Endothelial cell (in vitro differentiated cells): ENCODE results near the gene CACNA1B. TPM values are rescaled to one million over a fixed set of nuclear protein-coding genes. Genes with fewer than 3 reads are reported as not detected.

Experiments
- DNase-seq: peaks from one replicate; pipeline ENCODE4 v3.0.0; 2021; ENCODE audit warnings: low spot score
- H3K27ac Mint-ChIP-seq: one replicate; pipeline ENCODE4 v1.8.0; 2021; ENCODE audit warnings: mixed read lengths, inconsistent platforms; ENCODE audit not compliant: unreplicated experiment
- H3K27me3 Mint-ChIP-seq: one replicate; pipeline ENCODE4 v1.8.0; 2021; ENCODE audit warnings: mild to moderate bottlenecking, moderate library complexity, mixed read lengths, inconsistent platforms; ENCODE audit not compliant: unreplicated experiment
- H3K36me3 Mint-ChIP-seq: one replicate; pipeline ENCODE4 v1.8.0; 2021; ENCODE audit warnings: mild to moderate bottlenecking, low read depth, mixed read lengths, inconsistent platforms; ENCODE audit not compliant: unreplicated experiment
- H3K4me1 Mint-ChIP-seq: one replicate; pipeline ENCODE4 v1.8.0; 2021; ENCODE audit warnings: mild to moderate bottlenecking, mixed read lengths, inconsistent platforms; ENCODE audit not compliant: unreplicated experiment
- H3K4me3 Mint-ChIP-seq: one replicate; pipeline ENCODE4 v1.8.0; 2021; ENCODE audit warnings: mild to moderate bottlenecking, mixed read lengths, inconsistent platforms; ENCODE audit not compliant: unreplicated experiment
- H3K9me3 Mint-ChIP-seq: one replicate; pipeline ENCODE4 v1.8.0; 2021; ENCODE audit warnings: mixed read lengths, inconsistent platforms; ENCODE audit not compliant: unreplicated experiment
- CTCF ChIP-seq: fragments of 200-600 bp; sonication (generic); IDR thresholded peaks from one replicate; pipeline ENCODE4 v1.5.0; 2021; ENCODE audit warnings: antibody characterized with exemption; ENCODE audit not compliant: unreplicated experiment
- total RNA-seq: library from RNA; stranded (reverse); fragmentation: NEBNext Ultra II Directional; extraction: Animal tissue kit (Norgen Biotek cat#: 25700); gene quantifications from one replicate; pipeline ENCODE4 v1.2.1, GENCODE V29; 2021; ENCODE audit not compliant: unreplicated experiment

Gene CACNA1B
- total RNA-seq, 1 donor from 2014 or later = 2.0 TPM

- Mint-ChIP-seq H3K4me1 (no peaks in the 10 kb centered on the region), H3K36me3 (peaks cover 3% of the 10 kb centered on the region), H3K27me3 (no peaks in the 10 kb centered on the region), H3K4me3 (no peak overlapping the region), H3K9me3 (no peaks in the 10 kb centered on the region), H3K27ac (no peak overlapping the region)
- no peak for TF ChIP-seq CTCF
- no peak for DNase-seq
Observed at GRCh38 chr9:137900584-137901310, 23.2 kb downstream of the CACNA1B start.

GRCh38 chr9:137902646-137903045, 25.1 kb downstream of the CACNA1B start:
- no peak for DNase-seq
- H3K9me3 Mint-ChIP-seq = no peaks in the 10 kb centered on the region
- no peaks in the 10 kb centered on the region for H3K27me3 Mint-ChIP-seq
- TF ChIP-seq CTCF = no peak
- H3K27ac Mint-ChIP-seq = no peak overlapping the region
- no peak overlapping the region for H3K4me3 Mint-ChIP-seq
- no peaks in the 10 kb centered on the region for H3K4me1 Mint-ChIP-seq
- peaks cover 3% of the 10 kb centered on the region for H3K36me3 Mint-ChIP-seq

GRCh38 chr9:137905740-137906139, 28.2 kb downstream of the CACNA1B start:
- Mint-ChIP-seq H3K27ac (no peak overlapping the region), H3K4me3 (no peak overlapping the region), H3K36me3 (peaks cover 3% of the 10 kb centered on the region), H3K27me3 (no peaks in the 10 kb centered on the region), H3K4me1 (no peaks in the 10 kb centered on the region), H3K9me3 (no peaks in the 10 kb centered on the region)
- no peak for DNase-seq
- TF ChIP-seq CTCF = no peak

- H3K36me3 Mint-ChIP-seq = peaks cover 3% of the 10 kb centered on the region
- TF ChIP-seq CTCF = no peak
- no peaks in the 10 kb centered on the region for H3K4me1 Mint-ChIP-seq
- DNase-seq = no peak
- H3K27me3 Mint-ChIP-seq = no peaks in the 10 kb centered on the region
- H3K9me3 Mint-ChIP-seq = no peaks in the 10 kb centered on the region
- H3K27ac Mint-ChIP-seq = no peak overlapping the region
- no peak overlapping the region for H3K4me3 Mint-ChIP-seq
Observed at GRCh38 chr9:137907776-137908175, 30.2 kb downstream of the CACNA1B start.

- H3K27me3 Mint-ChIP-seq = peaks cover 2% of the 10 kb centered on the region
- DNase-seq = no peak
- peaks cover 10% of the 10 kb centered on the region for H3K36me3 Mint-ChIP-seq
- peaks cover 9% of the 10 kb centered on the region for H3K4me1 Mint-ChIP-seq
- TF ChIP-seq CTCF = no peak
- H3K4me3 Mint-ChIP-seq = no peak overlapping the region
- H3K27ac Mint-ChIP-seq = no peak overlapping the region
- H3K9me3 Mint-ChIP-seq = no peaks in the 10 kb centered on the region
Observed at GRCh38 chr9:137912671-137913070, 35.1 kb downstream of the CACNA1B start.
